IMR-90 (cell line): ENCODE results near the gene KCNQ1. TPM values are rescaled to one million over a fixed set of nuclear protein-coding genes. Genes with fewer than 3 reads are reported as not detected.

ENCODE experiments used
- ATAC-seq: fragments of 200-7000 bp; cut with Tn5 transposase; 2 replicates; pipeline ENCODE4 v1.9.1; 2020; ENCODE audit warnings: low read depth, mild to moderate bottlenecking, moderate library complexity
- BruUV-seq: library from RNA; stranded (reverse); fragments of 400-500 nt; replicated peaks from 2 replicates; lab custom pipeline; 2021; lab: Mats Ljungman, UMichigan
- CTCF ChIA-PET: fragments of 300-600 bp; formaldehyde crosslinking; extraction: SDS; loops from one replicate; lab custom pipeline; 2021; ENCODE audit warnings: antibody characterized with exemption; lab: Yijun Ruan, JAX
- POLR2A ChIA-PET: fragments of 300-600 bp; sonication (Branson Sonifier 250); formaldehyde crosslinking; loops from one replicate; lab custom pipeline; 2022; ENCODE audit warnings: antibody characterized with exemption; ENCODE audit not compliant: unreplicated experiment; lab: Charles Lee
- DNase-seq: peaks from one replicate; pipeline ENCODE4 v3.0.0; 2013
- H2AFZ ChIP-seq: replicated peaks from 2 replicates; pipeline ENCODE3; 2013; ENCODE audit warnings: low read length, mild to moderate bottlenecking; ENCODE audit not compliant: poor library complexity
- H2AK5ac ChIP-seq: 2 replicates; pipeline ENCODE4 v1.6.1; 2013; ENCODE audit warnings: low read depth, low read length, inconsistent platforms
- H2AK9ac ChIP-seq: replicated peaks from 2 replicates; pipeline ENCODE3; 2013; ENCODE audit warnings: mild to moderate bottlenecking, low read depth, low read length, moderate library complexity; ENCODE audit not compliant: poor library complexity
- H2BK120ac ChIP-seq: 2 replicates; pipeline ENCODE4 v1.6.1; 2013; ENCODE audit warnings: low read depth, low read length, inconsistent platforms
- H2BK15ac ChIP-seq: 3 replicates; pipeline ENCODE4 v1.6.1; 2013; ENCODE audit warnings: low read depth, low read length, inconsistent platforms
- H2BK20ac ChIP-seq: 2 replicates; pipeline ENCODE4 v1.6.1; 2013; ENCODE audit warnings: low read depth, mild to moderate bottlenecking, inconsistent platforms, low read length, moderate library complexity
- H2BK5ac ChIP-seq: 2 replicates; pipeline ENCODE4 v1.6.1; 2013; ENCODE audit warnings: mild to moderate bottlenecking, low read depth, low read length, inconsistent platforms; ENCODE audit not compliant: poor library complexity, severe bottlenecking
- H3K14ac ChIP-seq: replicated peaks from 2 replicates; pipeline ENCODE4 v1.6.1; 2013; ENCODE audit warnings: low read depth, low read length, inconsistent platforms
- H3K18ac ChIP-seq: 2 replicates; pipeline ENCODE4 v1.6.1; 2013; ENCODE audit warnings: low read depth, low read length, control low read depth
- H3K23ac ChIP-seq: 2 replicates; pipeline ENCODE4 v1.6.1; 2013; ENCODE audit warnings: low read depth, low read length, inconsistent platforms
- H3K27ac ChIP-seq: 2 replicates; pipeline ENCODE4 v1.5.1; 2013; ENCODE audit warnings: mild to moderate bottlenecking, control low read depth, low read length; ENCODE audit not compliant: insufficient read depth
- H3K27me3 ChIP-seq: 2 replicates; pipeline ENCODE4 v1.6.1; 2013; ENCODE audit warnings: low read length; ENCODE audit not compliant: control insufficient read depth, insufficient read depth
- H3K36me3 ChIP-seq: 2 replicates; pipeline ENCODE4 v1.6.1; 2013; ENCODE audit warnings: low read length, mixed read lengths; ENCODE audit not compliant: control insufficient read depth, insufficient read depth
- H3K4ac ChIP-seq: 2 replicates; pipeline ENCODE4 v1.6.1; 2013; ENCODE audit warnings: low read depth, low read length, inconsistent platforms
- H3K4me1 ChIP-seq: 2 replicates; pipeline ENCODE4 v1.6.1; 2013; ENCODE audit warnings: low read length, mixed read lengths; ENCODE audit not compliant: control insufficient read depth, insufficient read depth
- H3K4me2 ChIP-seq: 2 replicates; pipeline ENCODE4 v1.6.1; 2013; ENCODE audit warnings: low read depth, mild to moderate bottlenecking, control low read depth, low read length, moderate library complexity
- H3K4me3 ChIP-seq: 2 replicates; pipeline ENCODE4 v1.5.1; 2013; ENCODE audit warnings: low read depth, mild to moderate bottlenecking, control low read depth, low read length, moderate library complexity; ENCODE audit not compliant: insufficient read depth
- H3K56ac ChIP-seq: 2 replicates; pipeline ENCODE4 v1.6.1; 2013; ENCODE audit warnings: low read length, inconsistent platforms; ENCODE audit not compliant: insufficient read depth; ENCODE audit errors: extremely low read depth
- H3K79me1 ChIP-seq, 2 experiments: 2 replicates each; pipeline ENCODE4 v1.6.1; 2013; ENCODE audit warnings: low read length in 2 of 2, inconsistent platforms in 1 of 2, low read depth in 1 of 2
- H3K9ac ChIP-seq: 2 replicates; pipeline ENCODE4 v1.6.1; 2013; ENCODE audit warnings: low read depth, low read length, control low read depth
- H3K9me1 ChIP-seq: 2 replicates; pipeline ENCODE4 v1.6.1; 2013; ENCODE audit warnings: low read length, inconsistent platforms; ENCODE audit not compliant: insufficient read depth
- H3K9me3 ChIP-seq: 2 replicates; pipeline ENCODE4 v1.6.1; 2013; ENCODE audit warnings: low read length; ENCODE audit not compliant: control insufficient read depth, insufficient read depth
- H4K20me1 ChIP-seq: 2 replicates; pipeline ENCODE4 v1.6.1; 2013; ENCODE audit warnings: low read length, inconsistent platforms; ENCODE audit not compliant: insufficient read depth
- H4K5ac ChIP-seq: 2 replicates; pipeline ENCODE4 v1.6.1; 2013; ENCODE audit warnings: mild to moderate bottlenecking, low read depth, low read length, control low read depth
- H4K8ac ChIP-seq, 2 experiments: 2 replicates each; pipeline ENCODE4 v1.6.1; 2013; ENCODE audit warnings: low read depth in 2 of 2, low read length in 2 of 2, control low read depth in 1 of 2, inconsistent platforms in 1 of 2
- H4K91ac ChIP-seq: 2 replicates; pipeline ENCODE4 v1.6.1; 2013; ENCODE audit warnings: low read depth, low read length, inconsistent platforms; ENCODE audit not compliant: insufficient read depth
- BHLHE40 ChIP-seq: fragments of 150-350 bp; IDR thresholded peaks from 2 replicates; pipeline ENCODE4 v1.6.1; 2016; ENCODE audit warnings: mild to moderate bottlenecking, low read depth, low read length
- CEBPB ChIP-seq: IDR thresholded peaks from 2 replicates; pipeline ENCODE4 v1.6.1; 2012; ENCODE audit warnings: low read depth, low read length, improper control_type of control experiment
- CHD1 ChIP-seq: IDR thresholded peaks from 2 replicates; pipeline ENCODE4 v1.6.1; 2012; ENCODE audit warnings: low read depth, low read length, improper control_type of control experiment
- FOS ChIP-seq: fragments of 150-350 bp; IDR thresholded peaks from 2 replicates; pipeline ENCODE4 v1.6.1; 2016; ENCODE audit warnings: low read depth, low read length
- MAFK ChIP-seq: IDR thresholded peaks from 2 replicates; pipeline ENCODE4 v1.6.1; 2012; ENCODE audit warnings: low read depth, low read length, improper control_type of control experiment
- MAZ ChIP-seq: IDR thresholded peaks from 2 replicates; pipeline ENCODE4 v1.6.1; 2012; ENCODE audit warnings: low read depth, mild to moderate bottlenecking, low read length, improper control_type of control experiment, moderate library complexity, borderline replicate concordance
- MXI1 ChIP-seq: IDR thresholded peaks from 2 replicates; pipeline ENCODE4 v1.6.1; 2012; ENCODE audit warnings: low read depth, mild to moderate bottlenecking, low read length, moderate library complexity, borderline replicate concordance
- NFE2L2 ChIP-seq: fragments of 150-350 bp; IDR thresholded peaks from 2 replicates; pipeline ENCODE4 v1.6.1; 2016; ENCODE audit warnings: low read depth, mild to moderate bottlenecking, low read length
- POLR2A ChIP-seq: IDR thresholded peaks from 2 replicates; pipeline ENCODE4 v1.6.1; 2012; ENCODE audit warnings: mild to moderate bottlenecking, low read depth, low read length
- RAD21 ChIP-seq: IDR thresholded peaks from 2 replicates; pipeline ENCODE4 v1.6.1; 2012; ENCODE audit warnings: low read length, improper control_type of control experiment
- RCOR1 ChIP-seq: IDR thresholded peaks from 2 replicates; pipeline ENCODE4 v1.6.1; 2012; ENCODE audit warnings: mild to moderate bottlenecking, low read length, improper control_type of control experiment; ENCODE audit not compliant: insufficient replicate concordance
- RFX5 ChIP-seq: IDR thresholded peaks from 2 replicates; pipeline ENCODE4 v1.8.0; 2012; ENCODE audit warnings: low read depth, mild to moderate bottlenecking, low read length, moderate library complexity
- SMC3 ChIP-seq: fragments of 150-350 bp; IDR thresholded peaks from 2 replicates; pipeline ENCODE4 v1.6.1; 2016; ENCODE audit warnings: low read depth, mild to moderate bottlenecking, antibody characterized with exemption, low read length, moderate library complexity
- WGBS, 2 experiments: methylation state at CpG; one replicate each; pipeline versions ENCODE4 v1.1.5 to v1.1.7; 2013; ENCODE audit warnings: missing lambda C conversion rate in 2 of 2; ENCODE audit not compliant: insufficient read length in 1 of 2; ENCODE audit errors: extremely low coverage in 2 of 2; 5-methylcytosine and 5-hydroxymethylcytosine counted together
- dilution Hi-C: fragments of 300-500 bp; cut with HindIII; formaldehyde crosslinking; loops from one replicate; pipeline ENCODE4 v1.14.3; 2018; ENCODE audit warnings: low sequenced_read_pairs; ENCODE audit not compliant: unreplicated experiment
- in situ Hi-C: fragments of 300-500 bp; cut with MboI; formaldehyde crosslinking; loops from 3 replicates; pipeline ENCODE4 v1.14.3; 2019; ENCODE audit warnings: low sequenced_read_pairs, inconsistent platforms, mixed read lengths
- intact Hi-C: fragments of 100-400 bp; cut with micrococcal nuclease; formaldehyde crosslinking; loops from 2 replicates; pipeline ENCODE4 v1.10.0; 2022
- polyA plus RNA-seq, 3 experiments: library from polyadenylated mRNA; depleted of rRNA; stranded (reverse); fragments of >200 nt; gene quantifications; 2 replicates each; pipeline ENCODE4 v1.2.3, GENCODE V29; 2012; ENCODE audit warnings: low replicate concordance in 1 of 3
- total RNA-seq: library from RNA; depleted of rRNA; stranded (reverse); fragments of >200 nt; gene quantifications from 2 replicates; pipeline ENCODE4 v1.2.3, GENCODE V29; 2012
- TF ChIP-seq, protein P1 (sequence below): conservative IDR thresholded peaks from 2 replicates; pipeline ENCODE4 v1.5.1; 2012; ENCODE audit warnings: mild to moderate bottlenecking, low read depth, low read length, improper control_type of control experiment
- TF ChIP-seq, protein P2 (sequence below): fragments of 150-350 bp; IDR thresholded peaks from 2 replicates; pipeline ENCODE4 v1.6.1; 2016; ENCODE audit warnings: low read depth, mild to moderate bottlenecking, low read length, moderate library complexity, borderline replicate concordance
- TF ChIP-seq, protein P3 (sequence below): fragments of 150-350 bp; IDR thresholded peaks from 2 replicates; pipeline ENCODE4 v1.6.1; 2017; ENCODE audit warnings: mild to moderate bottlenecking, antibody characterized with exemption, low read length, low read depth

Gene KCNQ1
- total and polyA plus RNA-seq, 2 of the 4 experiments (the other 2 are of a cell fraction): 0.07 TPM; not detected in 1

DNA sequence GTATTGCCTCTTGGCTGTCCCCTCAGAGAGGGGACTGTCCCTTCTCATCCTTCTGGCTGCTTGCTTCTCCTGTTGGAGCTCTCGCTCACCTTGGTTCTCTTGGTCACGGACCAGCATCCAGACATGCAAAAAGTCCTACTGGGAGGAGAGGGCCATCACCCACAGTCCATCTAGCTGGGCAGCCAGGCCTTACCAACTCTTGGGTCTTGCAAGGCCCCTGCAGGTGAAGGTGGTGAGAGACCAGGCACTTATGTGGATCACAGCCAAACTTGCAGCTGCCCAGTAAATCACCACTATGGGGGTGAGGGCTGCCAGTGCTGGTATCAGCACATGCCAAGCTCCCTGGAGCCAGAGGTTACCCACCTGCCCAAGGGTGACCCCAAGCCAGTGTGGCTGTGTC lies 218.7 kb downstream of the KCNQ1 start:
- no peak overlapping the region for H3K4ac ChIP-seq
- intact Hi-C loops: no loop called here
- no peak overlapping the region for H3K9ac ChIP-seq
- H3K9me1 ChIP-seq: no peaks in the 10 kb centered on the region
- H2BK120ac ChIP-seq: no peak overlapping the region
- no peak overlapping the region for H2AK5ac ChIP-seq
- H3K56ac ChIP-seq: no peak overlapping the region
- H3K4me1 ChIP-seq: no peaks in the 10 kb centered on the region
- no peak overlapping the region for H3K14ac ChIP-seq
- dilution Hi-C loops: no loop called here
- H2BK15ac ChIP-seq: no peak overlapping the region
- ChIA-PET CTCF (no interaction called here), POLR2A (no interaction called here)
- H3K4me2 ChIP-seq: no peak overlapping the region
- TF ChIP-seq MAFK (no peak), RCOR1 (no peak), CHD1 (no peak), POLR2A (no peak), CEBPB (no peak), NFE2L2 (no peak), FOS (no peak), RAD21 (no peak), MAZ (no peak), BHLHE40 (no peak), RFX5 (no peak), MXI1 (no peak), SMC3 (no peak)
- TF ChIP-seq, protein P1, sequence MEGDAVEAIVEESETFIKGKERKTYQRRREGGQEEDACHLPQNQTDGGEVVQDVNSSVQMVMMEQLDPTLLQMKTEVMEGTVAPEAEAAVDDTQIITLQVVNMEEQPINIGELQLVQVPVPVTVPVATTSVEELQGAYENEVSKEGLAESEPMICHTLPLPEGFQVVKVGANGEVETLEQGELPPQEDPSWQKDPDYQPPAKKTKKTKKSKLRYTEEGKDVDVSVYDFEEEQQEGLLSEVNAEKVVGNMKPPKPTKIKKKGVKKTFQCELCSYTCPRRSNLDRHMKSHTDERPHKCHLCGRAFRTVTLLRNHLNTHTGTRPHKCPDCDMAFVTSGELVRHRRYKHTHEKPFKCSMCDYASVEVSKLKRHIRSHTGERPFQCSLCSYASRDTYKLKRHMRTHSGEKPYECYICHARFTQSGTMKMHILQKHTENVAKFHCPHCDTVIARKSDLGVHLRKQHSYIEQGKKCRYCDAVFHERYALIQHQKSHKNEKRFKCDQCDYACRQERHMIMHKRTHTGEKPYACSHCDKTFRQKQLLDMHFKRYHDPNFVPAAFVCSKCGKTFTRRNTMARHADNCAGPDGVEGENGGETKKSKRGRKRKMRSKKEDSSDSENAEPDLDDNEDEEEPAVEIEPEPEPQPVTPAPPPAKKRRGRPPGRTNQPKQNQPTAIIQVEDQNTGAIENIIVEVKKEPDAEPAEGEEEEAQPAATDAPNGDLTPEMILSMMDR: no peak
- TF ChIP-seq, protein P2, sequence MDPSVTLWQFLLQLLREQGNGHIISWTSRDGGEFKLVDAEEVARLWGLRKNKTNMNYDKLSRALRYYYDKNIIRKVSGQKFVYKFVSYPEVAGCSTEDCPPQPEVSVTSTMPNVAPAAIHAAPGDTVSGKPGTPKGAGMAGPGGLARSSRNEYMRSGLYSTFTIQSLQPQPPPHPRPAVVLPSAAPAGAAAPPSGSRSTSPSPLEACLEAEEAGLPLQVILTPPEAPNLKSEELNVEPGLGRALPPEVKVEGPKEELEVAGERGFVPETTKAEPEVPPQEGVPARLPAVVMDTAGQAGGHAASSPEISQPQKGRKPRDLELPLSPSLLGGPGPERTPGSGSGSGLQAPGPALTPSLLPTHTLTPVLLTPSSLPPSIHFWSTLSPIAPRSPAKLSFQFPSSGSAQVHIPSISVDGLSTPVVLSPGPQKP: no peak
- TF ChIP-seq, protein P3, sequence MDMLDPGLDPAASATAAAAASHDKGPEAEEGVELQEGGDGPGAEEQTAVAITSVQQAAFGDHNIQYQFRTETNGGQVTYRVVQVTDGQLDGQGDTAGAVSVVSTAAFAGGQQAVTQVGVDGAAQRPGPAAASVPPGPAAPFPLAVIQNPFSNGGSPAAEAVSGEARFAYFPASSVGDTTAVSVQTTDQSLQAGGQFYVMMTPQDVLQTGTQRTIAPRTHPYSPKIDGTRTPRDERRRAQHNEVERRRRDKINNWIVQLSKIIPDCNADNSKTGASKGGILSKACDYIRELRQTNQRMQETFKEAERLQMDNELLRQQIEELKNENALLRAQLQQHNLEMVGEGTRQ: no peak
- no peak overlapping the region for H2BK5ac ChIP-seq
- in situ Hi-C loops: no loop called here
- no peak overlapping the region for H4K8ac ChIP-seq
- H3K23ac ChIP-seq: no peak overlapping the region
- ATAC-seq (no peak), DNase-seq (no peak)
- no CpG with 5 or more reads among the region's 2 CpGs for WGBS, 2 experiments
- no peak overlapping the region for H2BK20ac ChIP-seq
- no peak overlapping the region for H4K5ac ChIP-seq
- H3K18ac ChIP-seq: no peak overlapping the region
- H3K27ac ChIP-seq: no peak overlapping the region
- peaks cover 11% of the 10 kb centered on the region; the same call in 1 of the 2 replicates for H3K36me3 ChIP-seq
- peaks cover 5 to 22% of the 10 kb centered on the region in 2 experiments; a peak in 1 of 4 replicates for H3K79me1 ChIP-seq
- H3K9me3 ChIP-seq: peaks cover 38% of the 10 kb centered on the region
- H2AFZ ChIP-seq: no peak overlapping the region
- peaks cover 24% of the 10 kb centered on the region for H4K20me1 ChIP-seq
- H3K27me3 ChIP-seq: peaks cover 2% of the 10 kb centered on the region; the same call in 1 of the 2 replicates
- H2AK9ac ChIP-seq: no peak overlapping the region
- H4K91ac ChIP-seq: no peak overlapping the region
- no TSS peak for BruUV-seq
- no peak overlapping the region for H3K4me3 ChIP-seq
